GM23338 (cell line): ENCODE results near the gene OSBPL5.

Experiments used
- CREB1 ChIP-seq: fragments of 250-450 bp; sonication (Bioruptor Pico); IDR thresholded peaks from 2 replicates; pipeline ENCODE4 v1.5.0; 2020; ENCODE audit warnings: low read depth, mild to moderate bottlenecking, moderate library complexity
- EZH2 ChIP-seq: fragments of 200-600 bp; sonication (generic); IDR thresholded peaks from one replicate; pipeline ENCODE4 v1.8.0; 2017; ENCODE audit warnings: antibody characterized with exemption, mild to moderate bottlenecking, low read depth; ENCODE audit not compliant: unreplicated experiment
- EZH2phosphoT487 ChIP-seq: fragments of 200-600 bp; sonication (generic); IDR thresholded peaks from one replicate; pipeline ENCODE4 v1.8.1; 2018; ENCODE audit warnings: antibody characterized with exemption; ENCODE audit not compliant: unreplicated experiment
- JUNB ChIP-seq: IDR thresholded peaks from one replicate; pipeline ENCODE4 v1.6.1; 2016; ENCODE audit warnings: antibody characterized with exemption; ENCODE audit not compliant: unreplicated experiment
- NANOG ChIP-seq: IDR thresholded peaks from 2 replicates; pipeline ENCODE4 v1.6.1; 2016; ENCODE audit warnings: antibody characterized with exemption, borderline replicate concordance
- POLR2AphosphoS5 ChIP-seq: IDR thresholded peaks from 2 replicates; pipeline ENCODE4 v1.6.1; 2016; ENCODE audit warnings: antibody characterized with exemption, low read depth
- STAT1 ChIP-seq: IDR thresholded peaks from one replicate; pipeline ENCODE4 v1.6.1; 2016; ENCODE audit warnings: antibody characterized with exemption; ENCODE audit not compliant: unreplicated experiment
- ZNF114 ChIP-seq: fragments of 250-450 bp; sonication (Bioruptor Pico); IDR thresholded peaks from 2 replicates; pipeline ENCODE4 v1.5.0; 2020; ENCODE audit warnings: mild to moderate bottlenecking, moderate library complexity
- TF ChIP-seq, protein P1 (sequence below), 2 experiments: fragments of 200-600 bp in 1 of 2; sonication (generic) in 1 of 2; conservative IDR thresholded peaks; 2 replicates each; pipeline versions ENCODE4 v1.5.1 to v1.6.1; 2016 to 2017; ENCODE audit warnings: antibody characterized with exemption in 2 of 2, low read depth in 2 of 2, mild to moderate bottlenecking in 2 of 2, moderate library complexity in 1 of 2
- TF ChIP-seq, protein P2 (sequence below): fragments of 250-450 bp; sonication (Bioruptor Pico); IDR thresholded peaks from 2 replicates; pipeline ENCODE4 v1.5.0; 2020; ENCODE audit warnings: mild to moderate bottlenecking, moderate library complexity
- TF ChIP-seq, protein P3 (sequence below): IDR thresholded peaks from one replicate; pipeline ENCODE4 v1.6.1; 2018; ENCODE audit warnings: antibody characterized with exemption; ENCODE audit not compliant: unreplicated experiment

DNA sequence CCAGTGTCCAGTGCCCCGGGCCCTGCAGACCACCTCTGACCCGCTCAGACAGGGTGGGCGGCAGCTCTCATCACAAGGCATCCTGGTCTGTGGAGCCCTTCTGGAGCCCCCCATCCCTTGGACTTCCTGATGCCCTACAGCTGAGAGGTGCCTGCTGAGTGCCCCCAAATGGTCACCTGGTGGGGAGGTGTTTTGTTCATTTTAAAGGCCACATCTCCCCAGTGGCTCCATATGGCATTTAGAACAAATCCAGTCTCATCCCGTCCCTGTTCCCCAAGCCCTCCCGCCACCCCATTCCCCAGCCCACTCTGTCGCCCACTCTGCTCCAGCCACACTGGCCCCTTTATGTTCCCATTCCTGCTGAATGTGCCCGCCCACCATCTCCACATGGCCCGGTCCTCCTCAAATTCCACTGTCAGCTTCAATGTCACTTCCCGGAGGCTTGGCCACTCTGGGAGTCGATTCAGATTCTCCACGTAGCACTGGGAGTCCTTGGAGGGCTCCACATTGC lies 32.8 kb downstream of the OSBPL5 start:
- no peak for TF ChIP-seq CREB1 (CRISPR knock-in tag)
- TF ChIP-seq, protein P1, sequence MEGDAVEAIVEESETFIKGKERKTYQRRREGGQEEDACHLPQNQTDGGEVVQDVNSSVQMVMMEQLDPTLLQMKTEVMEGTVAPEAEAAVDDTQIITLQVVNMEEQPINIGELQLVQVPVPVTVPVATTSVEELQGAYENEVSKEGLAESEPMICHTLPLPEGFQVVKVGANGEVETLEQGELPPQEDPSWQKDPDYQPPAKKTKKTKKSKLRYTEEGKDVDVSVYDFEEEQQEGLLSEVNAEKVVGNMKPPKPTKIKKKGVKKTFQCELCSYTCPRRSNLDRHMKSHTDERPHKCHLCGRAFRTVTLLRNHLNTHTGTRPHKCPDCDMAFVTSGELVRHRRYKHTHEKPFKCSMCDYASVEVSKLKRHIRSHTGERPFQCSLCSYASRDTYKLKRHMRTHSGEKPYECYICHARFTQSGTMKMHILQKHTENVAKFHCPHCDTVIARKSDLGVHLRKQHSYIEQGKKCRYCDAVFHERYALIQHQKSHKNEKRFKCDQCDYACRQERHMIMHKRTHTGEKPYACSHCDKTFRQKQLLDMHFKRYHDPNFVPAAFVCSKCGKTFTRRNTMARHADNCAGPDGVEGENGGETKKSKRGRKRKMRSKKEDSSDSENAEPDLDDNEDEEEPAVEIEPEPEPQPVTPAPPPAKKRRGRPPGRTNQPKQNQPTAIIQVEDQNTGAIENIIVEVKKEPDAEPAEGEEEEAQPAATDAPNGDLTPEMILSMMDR (conservative IDR thresholded peaks at IDR 0.05; ENCODE audit: low read depth in 2 of 2) = no peak
- no peak for TF ChIP-seq POLR2AphosphoS5
- no peak for TF ChIP-seq EZH2
- TF ChIP-seq, protein P2, sequence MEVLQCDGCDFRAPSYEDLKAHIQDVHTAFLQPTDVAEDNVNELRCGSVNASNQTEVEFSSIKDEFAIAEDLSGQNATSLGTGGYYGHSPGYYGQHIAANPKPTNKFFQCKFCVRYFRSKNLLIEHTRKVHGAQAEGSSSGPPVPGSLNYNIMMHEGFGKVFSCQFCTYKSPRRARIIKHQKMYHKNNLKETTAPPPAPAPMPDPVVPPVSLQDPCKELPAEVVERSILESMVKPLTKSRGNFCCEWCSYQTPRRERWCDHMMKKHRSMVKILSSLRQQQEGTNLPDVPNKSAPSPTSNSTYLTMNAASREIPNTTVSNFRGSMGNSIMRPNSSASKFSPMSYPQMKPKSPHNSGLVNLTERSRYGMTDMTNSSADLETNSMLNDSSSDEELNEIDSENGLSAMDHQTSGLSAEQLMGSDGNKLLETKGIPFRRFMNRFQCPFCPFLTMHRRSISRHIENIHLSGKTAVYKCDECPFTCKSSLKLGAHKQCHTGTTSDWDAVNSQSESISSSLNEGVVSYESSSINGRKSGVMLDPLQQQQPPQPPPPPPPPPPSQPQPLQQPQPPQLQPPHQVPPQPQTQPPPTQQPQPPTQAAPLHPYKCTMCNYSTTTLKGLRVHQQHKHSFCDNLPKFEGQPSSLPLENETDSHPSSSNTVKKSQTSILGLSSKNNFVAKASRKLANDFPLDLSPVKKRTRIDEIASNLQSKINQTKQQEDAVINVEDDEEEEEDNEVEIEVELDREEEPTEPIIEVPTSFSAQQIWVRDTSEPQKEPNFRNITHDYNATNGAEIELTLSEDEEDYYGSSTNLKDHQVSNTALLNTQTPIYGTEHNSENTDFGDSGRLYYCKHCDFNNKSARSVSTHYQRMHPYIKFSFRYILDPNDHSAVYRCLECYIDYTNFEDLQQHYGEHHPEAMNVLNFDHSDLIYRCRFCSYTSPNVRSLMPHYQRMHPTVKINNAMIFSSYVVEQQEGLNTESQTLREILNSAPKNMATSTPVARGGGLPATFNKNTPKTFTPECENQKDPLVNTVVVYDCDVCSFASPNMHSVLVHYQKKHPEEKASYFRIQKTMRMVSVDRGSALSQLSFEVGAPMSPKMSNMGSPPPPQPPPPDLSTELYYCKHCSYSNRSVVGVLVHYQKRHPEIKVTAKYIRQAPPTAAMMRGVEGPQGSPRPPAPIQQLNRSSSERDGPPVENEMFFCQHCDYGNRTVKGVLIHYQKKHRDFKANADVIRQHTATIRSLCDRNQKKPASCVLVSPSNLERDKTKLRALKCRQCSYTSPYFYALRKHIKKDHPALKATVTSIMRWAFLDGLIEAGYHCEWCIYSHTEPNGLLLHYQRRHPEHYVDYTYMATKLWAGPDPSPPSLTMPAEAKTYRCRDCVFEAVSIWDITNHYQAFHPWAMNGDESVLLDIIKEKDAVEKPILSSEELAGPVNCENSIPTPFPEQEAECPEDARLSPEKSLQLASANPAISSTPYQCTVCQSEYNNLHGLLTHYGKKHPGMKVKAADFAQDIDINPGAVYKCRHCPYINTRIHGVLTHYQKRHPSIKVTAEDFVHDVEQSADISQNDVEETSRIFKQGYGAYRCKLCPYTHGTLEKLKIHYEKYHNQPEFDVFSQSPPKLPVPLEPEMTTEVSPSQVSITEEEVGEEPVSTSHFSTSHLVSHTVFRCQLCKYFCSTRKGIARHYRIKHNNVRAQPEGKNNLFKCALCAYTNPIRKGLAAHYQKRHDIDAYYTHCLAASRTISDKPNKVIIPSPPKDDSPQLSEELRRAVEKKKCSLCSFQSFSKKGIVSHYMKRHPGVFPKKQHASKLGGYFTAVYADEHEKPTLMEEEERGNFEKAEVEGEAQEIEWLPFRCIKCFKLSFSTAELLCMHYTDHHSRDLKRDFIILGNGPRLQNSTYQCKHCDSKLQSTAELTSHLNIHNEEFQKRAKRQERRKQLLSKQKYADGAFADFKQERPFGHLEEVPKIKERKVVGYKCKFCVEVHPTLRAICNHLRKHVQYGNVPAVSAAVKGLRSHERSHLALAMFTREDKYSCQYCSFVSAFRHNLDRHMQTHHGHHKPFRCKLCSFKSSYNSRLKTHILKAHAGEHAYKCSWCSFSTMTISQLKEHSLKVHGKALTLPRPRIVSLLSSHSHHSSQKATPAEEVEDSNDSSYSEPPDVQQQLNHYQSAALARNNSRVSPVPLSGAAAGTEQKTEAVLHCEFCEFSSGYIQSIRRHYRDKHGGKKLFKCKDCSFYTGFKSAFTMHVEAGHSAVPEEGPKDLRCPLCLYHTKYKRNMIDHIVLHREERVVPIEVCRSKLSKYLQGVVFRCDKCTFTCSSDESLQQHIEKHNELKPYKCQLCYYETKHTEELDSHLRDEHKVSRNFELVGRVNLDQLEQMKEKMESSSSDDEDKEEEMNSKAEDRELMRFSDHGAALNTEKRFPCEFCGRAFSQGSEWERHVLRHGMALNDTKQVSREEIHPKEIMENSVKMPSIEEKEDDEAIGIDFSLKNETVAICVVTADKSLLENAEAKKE = no peak
- TF ChIP-seq, protein P3, sequence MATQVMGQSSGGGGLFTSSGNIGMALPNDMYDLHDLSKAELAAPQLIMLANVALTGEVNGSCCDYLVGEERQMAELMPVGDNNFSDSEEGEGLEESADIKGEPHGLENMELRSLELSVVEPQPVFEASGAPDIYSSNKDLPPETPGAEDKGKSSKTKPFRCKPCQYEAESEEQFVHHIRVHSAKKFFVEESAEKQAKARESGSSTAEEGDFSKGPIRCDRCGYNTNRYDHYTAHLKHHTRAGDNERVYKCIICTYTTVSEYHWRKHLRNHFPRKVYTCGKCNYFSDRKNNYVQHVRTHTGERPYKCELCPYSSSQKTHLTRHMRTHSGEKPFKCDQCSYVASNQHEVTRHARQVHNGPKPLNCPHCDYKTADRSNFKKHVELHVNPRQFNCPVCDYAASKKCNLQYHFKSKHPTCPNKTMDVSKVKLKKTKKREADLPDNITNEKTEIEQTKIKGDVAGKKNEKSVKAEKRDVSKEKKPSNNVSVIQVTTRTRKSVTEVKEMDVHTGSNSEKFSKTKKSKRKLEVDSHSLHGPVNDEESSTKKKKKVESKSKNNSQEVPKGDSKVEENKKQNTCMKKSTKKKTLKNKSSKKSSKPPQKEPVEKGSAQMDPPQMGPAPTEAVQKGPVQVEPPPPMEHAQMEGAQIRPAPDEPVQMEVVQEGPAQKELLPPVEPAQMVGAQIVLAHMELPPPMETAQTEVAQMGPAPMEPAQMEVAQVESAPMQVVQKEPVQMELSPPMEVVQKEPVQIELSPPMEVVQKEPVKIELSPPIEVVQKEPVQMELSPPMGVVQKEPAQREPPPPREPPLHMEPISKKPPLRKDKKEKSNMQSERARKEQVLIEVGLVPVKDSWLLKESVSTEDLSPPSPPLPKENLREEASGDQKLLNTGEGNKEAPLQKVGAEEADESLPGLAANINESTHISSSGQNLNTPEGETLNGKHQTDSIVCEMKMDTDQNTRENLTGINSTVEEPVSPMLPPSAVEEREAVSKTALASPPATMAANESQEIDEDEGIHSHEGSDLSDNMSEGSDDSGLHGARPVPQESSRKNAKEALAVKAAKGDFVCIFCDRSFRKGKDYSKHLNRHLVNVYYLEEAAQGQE = no peak
- TF ChIP-seq JUNB = no peak
- TF ChIP-seq NANOG = no peak
- no peak for TF ChIP-seq STAT1
- no peak for TF ChIP-seq ZNF114 (CRISPR knock-in tag)
- no peak for TF ChIP-seq EZH2phosphoT487
